H1 (cell line): ENCODE data around the gene FBXL14. TPM values are rescaled to one million over a fixed set of nuclear protein-coding genes. Genes with fewer than 3 reads are reported as not detected.

ENCODE experiments used
- ASH2L ChIP-seq: fragments of 200-600, 300-600 bp; sonication (generic); IDR thresholded peaks from one replicate; pipeline ENCODE4 v1.7.1; 2017; ENCODE audit warnings: low read length
- BCL11A ChIP-seq, 2 experiments: IDR thresholded peaks; one replicate each; pipeline ENCODE4 v1.6.1; 2011; ENCODE audit warnings: low read depth in 2 of 2, low read length in 2 of 2, mild to moderate bottlenecking in 2 of 2
- CBX5 ChIP-seq: fragments of 300-800, 300-1000 bp; sonication (generic); IDR thresholded peaks from 2 replicates; pipeline ENCODE4 v1.7.1; 2016; ENCODE audit warnings: antibody characterized with exemption, low read length, low read depth
- CHD1 ChIP-seq: IDR thresholded peaks from 2 replicates; pipeline ENCODE4 v1.6.1; 2012; ENCODE audit warnings: low read depth, low read length, improper control_type of control experiment
- CTBP2 ChIP-seq: IDR thresholded peaks from 2 replicates; pipeline ENCODE4 v1.7.0; 2011; ENCODE audit warnings: borderline replicate concordance, mild to moderate bottlenecking, moderate library complexity, mixed read lengths, low read length; ENCODE audit not compliant: insufficient read depth, insufficient read length
- EGR1 ChIP-seq: IDR thresholded peaks from 2 replicates; pipeline ENCODE4 v1.6.1; 2011; ENCODE audit warnings: low read depth, low read length, borderline replicate concordance
- GABPA ChIP-seq: IDR thresholded peaks from 2 replicates; pipeline ENCODE4 v1.6.1; 2011; ENCODE audit warnings: mild to moderate bottlenecking, low read length, moderate library complexity, borderline replicate concordance; ENCODE audit not compliant: insufficient read depth
- HDAC2 ChIP-seq, 2 experiments: fragments of 300-600 bp in 1 of 2; sonication (generic) in 1 of 2; IDR thresholded peaks; 2 replicates each; pipeline ENCODE4 v1.6.1; 2011 to 2012; ENCODE audit warnings: low read depth in 2 of 2, low read length in 2 of 2, mild to moderate bottlenecking in 2 of 2, moderate library complexity in 2 of 2, borderline replicate concordance in 1 of 2, inconsistent platforms in 1 of 2
- HDAC6 ChIP-seq: IDR thresholded peaks from one replicate; pipeline ENCODE4 v1.7.1; 2012; ENCODE audit warnings: low read depth, mild to moderate bottlenecking, inconsistent platforms, low read length, moderate library complexity
- JUN ChIP-seq: IDR thresholded peaks from 2 replicates; pipeline ENCODE4 v1.6.1; 2011; ENCODE audit warnings: low read depth, mild to moderate bottlenecking, improper control_type of control experiment, low read length
- JUND ChIP-seq: IDR thresholded peaks from 2 replicates; pipeline ENCODE4 v1.6.1; 2011; ENCODE audit warnings: mild to moderate bottlenecking, improper control_type of control experiment, low read length
- KDM1A ChIP-seq: fragments of 200-600, 300-600 bp; sonication (generic); IDR thresholded peaks from 2 replicates; pipeline ENCODE4 v1.7.1; 2016; ENCODE audit warnings: mild to moderate bottlenecking, low read length, borderline replicate concordance
- KDM4A ChIP-seq: IDR thresholded peaks from one replicate; pipeline ENCODE4 v1.7.1; 2012; ENCODE audit warnings: low read depth, mild to moderate bottlenecking, moderate library complexity, low read length, inconsistent platforms; ENCODE audit not compliant: severe bottlenecking
- POLR2A ChIP-seq, 2 experiments: IDR thresholded peaks; 1 replicate in 1 of 2; 2 replicates in 1 of 2; pipeline ENCODE4 v1.6.1; 2011; ENCODE audit warnings: low read depth in 2 of 2, low read length in 2 of 2, mild to moderate bottlenecking in 2 of 2; ENCODE audit errors: control extremely low read depth in 1 of 2
- RNF2 ChIP-seq: fragments of 200-900, 300-1000 bp; sonication (generic); IDR thresholded peaks from 2 replicates; pipeline ENCODE4 v1.7.1; 2016; ENCODE audit warnings: borderline replicate concordance, low read depth, mild to moderate bottlenecking, antibody characterized with exemption, low read length; ENCODE audit not compliant: poor library complexity, severe bottlenecking; ENCODE audit errors: missing control alignments
- RXRA ChIP-seq: IDR thresholded peaks from 2 replicates; pipeline ENCODE4 v1.6.1; 2011; ENCODE audit warnings: low read depth, mild to moderate bottlenecking, low read length, moderate library complexity; ENCODE audit not compliant: insufficient read depth
- SAP30 ChIP-seq: fragments of 300-600 bp; sonication (generic); IDR thresholded peaks from 2 replicates; pipeline ENCODE4 v1.7.1; 2012; ENCODE audit warnings: low read length, moderate library complexity, mild to moderate bottlenecking, inconsistent platforms; ENCODE audit not compliant: insufficient read depth, insufficient replicate concordance
- SIN3A ChIP-seq, 2 experiments: IDR thresholded peaks in 1 of 2; conservative IDR thresholded peaks in 1 of 2; 2 replicates each; pipeline ENCODE4 v1.6.1; 2011 to 2012; ENCODE audit warnings: low read length in 2 of 2, improper control_type of control experiment in 1 of 2, low read depth in 1 of 2, mild to moderate bottlenecking in 1 of 2
- SIRT6 ChIP-seq: IDR thresholded peaks from one replicate; pipeline ENCODE4 v1.7.1; 2012; ENCODE audit warnings: low read length, inconsistent platforms
- SIX5 ChIP-seq: IDR thresholded peaks from 2 replicates; pipeline ENCODE4 v1.6.1; 2011; ENCODE audit warnings: mild to moderate bottlenecking, low read depth, low read length
- SRF ChIP-seq: IDR thresholded peaks from 2 replicates; pipeline ENCODE4 v1.6.1; 2011; ENCODE audit warnings: mild to moderate bottlenecking, low read depth, low read length, moderate library complexity
- TBP ChIP-seq: IDR thresholded peaks from 2 replicates; pipeline ENCODE4 v1.6.1; 2011; ENCODE audit warnings: low read depth, low read length, improper control_type of control experiment
- TCF12 ChIP-seq: IDR thresholded peaks from 2 replicates; pipeline ENCODE4 v1.6.1; 2011; ENCODE audit warnings: low read depth, mild to moderate bottlenecking, low read length
- TEAD4 ChIP-seq: IDR thresholded peaks from 2 replicates; pipeline ENCODE4 v1.6.1; 2012; ENCODE audit warnings: low read depth, low read length, inconsistent platforms, mixed read lengths
- YY1 ChIP-seq: IDR thresholded peaks from 2 replicates; pipeline ENCODE4 v1.6.1; 2011; ENCODE audit warnings: low read depth, mild to moderate bottlenecking, low read length
- polyA plus RNA-seq, 7 experiments: library from polyadenylated mRNA; depleted of rRNA in 3 of 7; stranded (reverse) in 5 of 7; unstranded in 2 of 7; fragments of >200 nt in 5 of 7; fragments of 200-250 nt in 2 of 7; gene quantifications; 1 replicate in 5 of 7; 2 replicates in 1 of 7; 4 replicates in 1 of 7; pipeline versions ENCODE4 v1.2.1 to v1.2.3, GENCODE V29; 2011 to 2013; ENCODE audit warnings: missing spikeins in 2 of 7, mixed read lengths in 2 of 7
- total RNA-seq: library from RNA; stranded (reverse); fragmentation: NEBNext Ultra II Directional; extraction: Animal tissue kit (Norgen Biotek cat#: 25700); gene quantifications from 2 replicates; pipeline ENCODE4 v1.2.1, GENCODE V29; 2021

Gene FBXL14
- total and polyA plus RNA-seq, 2 of the 8 experiments (the other 6 are each of a cell fraction or from before 2014, with no cell fraction given): 5.5 to 9.6 TPM

GRCh38 chr12:1590221-1590979 lies 4.0 kb downstream of the FBXL14 start (continued):
- TF ChIP-seq EGR1 (peak; percentile 65), KDM4A (no peak), JUN (no peak), SIRT6 (no peak), HDAC2 (IDR thresholded peaks at IDR 0.05; ENCODE audit: borderline replicate concordance in 1 of 2, low read depth in 2 of 2, low read length in 2 of 2) (0 out of 4 replicates have a peak, but pooled peaks of 1 of the 2 experiments have one; percentile 15), JUND (no peak), ASH2L (peak; percentile 62), HDAC6 (no peak), SIN3A (conservative IDR thresholded peaks at IDR 0.05 in 1 of 2, IDR thresholded peaks at IDR 0.05 in 1 of 2; ENCODE audit: low read depth in 1 of 2, low read length in 2 of 2) (no peak), YY1 (no peak; the same call in 1 of the 2 replicates), CTBP2 (peak; percentile 99), CHD1 (no peak), POLR2A (IDR thresholded peaks at IDR 0.05; ENCODE audit: control extremely low read depth in 1 of 2, low read depth in 2 of 2, low read length in 2 of 2) (no peak), CBX5 (no peak), GABPA (no peak), SAP30 (no peak), SIX5 (no peak), BCL11A (IDR thresholded peaks at IDR 0.05; ENCODE audit: low read depth in 2 of 2, low read length in 2 of 2) (no peak), KDM1A (no peak), TBP (no peak), RNF2 (peak; percentile 72), TEAD4 (peak; percentile 46; the same call in 1 of the 2 replicates), TCF12 (no peak), SRF (no peak), RXRA (no peak)
